ENCODE results near the gene PARP8. TPM values are rescaled to one million over a fixed set of nuclear protein-coding genes. Genes with fewer than 3 reads are reported as not detected.

PARP8 gene
- total and polyA plus RNA-seq, 2 of the 8 experiments (the other 6 are each of a cell fraction or from before 2014, with no cell fraction given), result 16.6 to 30.6 TPM

DNA sequence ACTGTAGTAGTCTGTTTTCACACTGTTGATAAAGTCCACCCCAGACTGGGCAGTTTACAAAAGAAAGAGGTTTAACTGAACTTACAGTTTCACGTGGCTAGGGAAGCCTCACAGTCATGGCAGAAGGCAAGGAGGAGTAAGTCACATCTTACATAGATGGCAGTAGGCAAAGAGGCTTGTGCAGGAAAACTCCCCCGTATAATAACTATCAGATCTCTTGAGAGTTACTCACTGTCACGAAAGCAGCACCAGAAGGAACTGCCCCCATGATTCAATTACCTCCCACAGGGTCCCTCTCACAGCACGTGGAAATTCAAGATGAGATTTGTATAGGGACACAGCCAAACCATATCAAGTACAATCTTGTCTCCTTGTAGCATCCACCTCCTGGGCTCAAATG lies 21.1 kb downstream of the PARP8 start (continued):
- TF ChIP-seq, protein P1, sequence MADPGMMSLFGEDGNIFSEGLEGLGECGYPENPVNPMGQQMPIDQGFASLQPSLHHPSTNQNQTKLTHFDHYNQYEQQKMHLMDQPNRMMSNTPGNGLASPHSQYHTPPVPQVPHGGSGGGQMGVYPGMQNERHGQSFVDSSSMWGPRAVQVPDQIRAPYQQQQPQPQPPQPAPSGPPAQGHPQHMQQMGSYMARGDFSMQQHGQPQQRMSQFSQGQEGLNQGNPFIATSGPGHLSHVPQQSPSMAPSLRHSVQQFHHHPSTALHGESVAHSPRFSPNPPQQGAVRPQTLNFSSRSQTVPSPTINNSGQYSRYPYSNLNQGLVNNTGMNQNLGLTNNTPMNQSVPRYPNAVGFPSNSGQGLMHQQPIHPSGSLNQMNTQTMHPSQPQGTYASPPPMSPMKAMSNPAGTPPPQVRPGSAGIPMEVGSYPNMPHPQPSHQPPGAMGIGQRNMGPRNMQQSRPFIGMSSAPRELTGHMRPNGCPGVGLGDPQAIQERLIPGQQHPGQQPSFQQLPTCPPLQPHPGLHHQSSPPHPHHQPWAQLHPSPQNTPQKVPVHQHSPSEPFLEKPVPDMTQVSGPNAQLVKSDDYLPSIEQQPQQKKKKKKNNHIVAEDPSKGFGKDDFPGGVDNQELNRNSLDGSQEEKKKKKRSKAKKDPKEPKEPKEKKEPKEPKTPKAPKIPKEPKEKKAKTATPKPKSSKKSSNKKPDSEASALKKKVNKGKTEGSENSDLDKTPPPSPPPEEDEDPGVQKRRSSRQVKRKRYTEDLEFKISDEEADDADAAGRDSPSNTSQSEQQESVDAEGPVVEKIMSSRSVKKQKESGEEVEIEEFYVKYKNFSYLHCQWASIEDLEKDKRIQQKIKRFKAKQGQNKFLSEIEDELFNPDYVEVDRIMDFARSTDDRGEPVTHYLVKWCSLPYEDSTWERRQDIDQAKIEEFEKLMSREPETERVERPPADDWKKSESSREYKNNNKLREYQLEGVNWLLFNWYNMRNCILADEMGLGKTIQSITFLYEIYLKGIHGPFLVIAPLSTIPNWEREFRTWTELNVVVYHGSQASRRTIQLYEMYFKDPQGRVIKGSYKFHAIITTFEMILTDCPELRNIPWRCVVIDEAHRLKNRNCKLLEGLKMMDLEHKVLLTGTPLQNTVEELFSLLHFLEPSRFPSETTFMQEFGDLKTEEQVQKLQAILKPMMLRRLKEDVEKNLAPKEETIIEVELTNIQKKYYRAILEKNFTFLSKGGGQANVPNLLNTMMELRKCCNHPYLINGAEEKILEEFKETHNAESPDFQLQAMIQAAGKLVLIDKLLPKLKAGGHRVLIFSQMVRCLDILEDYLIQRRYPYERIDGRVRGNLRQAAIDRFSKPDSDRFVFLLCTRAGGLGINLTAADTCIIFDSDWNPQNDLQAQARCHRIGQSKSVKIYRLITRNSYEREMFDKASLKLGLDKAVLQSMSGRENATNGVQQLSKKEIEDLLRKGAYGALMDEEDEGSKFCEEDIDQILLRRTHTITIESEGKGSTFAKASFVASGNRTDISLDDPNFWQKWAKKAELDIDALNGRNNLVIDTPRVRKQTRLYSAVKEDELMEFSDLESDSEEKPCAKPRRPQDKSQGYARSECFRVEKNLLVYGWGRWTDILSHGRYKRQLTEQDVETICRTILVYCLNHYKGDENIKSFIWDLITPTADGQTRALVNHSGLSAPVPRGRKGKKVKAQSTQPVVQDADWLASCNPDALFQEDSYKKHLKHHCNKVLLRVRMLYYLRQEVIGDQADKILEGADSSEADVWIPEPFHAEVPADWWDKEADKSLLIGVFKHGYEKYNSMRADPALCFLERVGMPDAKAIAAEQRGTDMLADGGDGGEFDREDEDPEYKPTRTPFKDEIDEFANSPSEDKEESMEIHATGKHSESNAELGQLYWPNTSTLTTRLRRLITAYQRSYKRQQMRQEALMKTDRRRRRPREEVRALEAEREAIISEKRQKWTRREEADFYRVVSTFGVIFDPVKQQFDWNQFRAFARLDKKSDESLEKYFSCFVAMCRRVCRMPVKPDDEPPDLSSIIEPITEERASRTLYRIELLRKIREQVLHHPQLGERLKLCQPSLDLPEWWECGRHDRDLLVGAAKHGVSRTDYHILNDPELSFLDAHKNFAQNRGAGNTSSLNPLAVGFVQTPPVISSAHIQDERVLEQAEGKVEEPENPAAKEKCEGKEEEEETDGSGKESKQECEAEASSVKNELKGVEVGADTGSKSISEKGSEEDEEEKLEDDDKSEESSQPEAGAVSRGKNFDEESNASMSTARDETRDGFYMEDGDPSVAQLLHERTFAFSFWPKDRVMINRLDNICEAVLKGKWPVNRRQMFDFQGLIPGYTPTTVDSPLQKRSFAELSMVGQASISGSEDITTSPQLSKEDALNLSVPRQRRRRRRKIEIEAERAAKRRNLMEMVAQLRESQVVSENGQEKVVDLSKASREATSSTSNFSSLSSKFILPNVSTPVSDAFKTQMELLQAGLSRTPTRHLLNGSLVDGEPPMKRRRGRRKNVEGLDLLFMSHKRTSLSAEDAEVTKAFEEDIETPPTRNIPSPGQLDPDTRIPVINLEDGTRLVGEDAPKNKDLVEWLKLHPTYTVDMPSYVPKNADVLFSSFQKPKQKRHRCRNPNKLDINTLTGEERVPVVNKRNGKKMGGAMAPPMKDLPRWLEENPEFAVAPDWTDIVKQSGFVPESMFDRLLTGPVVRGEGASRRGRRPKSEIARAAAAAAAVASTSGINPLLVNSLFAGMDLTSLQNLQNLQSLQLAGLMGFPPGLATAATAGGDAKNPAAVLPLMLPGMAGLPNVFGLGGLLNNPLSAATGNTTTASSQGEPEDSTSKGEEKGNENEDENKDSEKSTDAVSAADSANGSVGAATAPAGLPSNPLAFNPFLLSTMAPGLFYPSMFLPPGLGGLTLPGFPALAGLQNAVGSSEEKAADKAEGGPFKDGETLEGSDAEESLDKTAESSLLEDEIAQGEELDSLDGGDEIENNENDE (IDR thresholded peaks at IDR 0.05; ENCODE audit: insufficient replicate concordance, low read length), result no peak

Measured in H1 (cell line).